ENCODE results near the gene ELANE.
"Not testable (repeated sequence)": the region's sequence is repeated elsewhere in the genome, so short reads cannot be mapped to it uniquely, and the experiment has no call there.

DNA sequence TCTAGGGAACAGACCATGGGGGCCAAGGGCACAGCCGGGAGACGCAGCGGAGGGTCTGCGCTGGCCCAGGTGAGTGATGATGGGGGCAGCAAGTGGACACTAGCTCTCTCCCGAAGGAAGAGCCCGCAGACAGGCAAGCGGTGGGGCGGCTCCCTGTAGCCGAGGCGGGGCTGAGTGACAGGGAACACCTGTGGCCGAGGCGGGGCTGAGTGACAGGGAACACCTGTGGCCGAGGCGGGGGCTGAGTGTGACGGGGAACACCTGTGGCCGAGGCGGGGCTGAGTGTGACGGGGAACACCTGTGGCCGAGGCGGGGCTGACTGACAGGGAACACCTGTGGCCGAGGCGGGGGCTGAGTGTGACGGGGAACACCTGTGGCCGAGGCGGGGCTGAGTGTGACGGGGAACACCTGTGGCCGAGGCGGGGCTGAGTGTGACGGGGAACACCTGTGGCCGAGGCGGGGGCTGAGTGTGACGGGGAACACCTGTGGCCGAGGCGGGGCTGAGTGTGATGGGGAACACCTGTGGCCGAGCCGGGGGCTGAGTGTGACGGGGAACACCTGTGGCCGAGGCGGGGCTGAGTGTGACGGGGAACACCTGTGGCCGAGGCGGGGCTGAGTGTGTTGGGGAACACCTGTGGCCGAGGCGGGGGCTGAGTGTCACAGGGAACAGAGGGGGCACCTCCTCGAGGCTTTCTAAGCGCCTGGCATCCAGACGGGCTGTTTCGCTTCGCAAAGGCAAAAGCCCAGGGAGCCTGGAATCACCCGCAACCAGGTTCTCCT is 39.5 kb downstream of the ELANE start:
- TF ChIP-seq NFRKB (IDR thresholded peaks at IDR 0.05); FOXM1 (IDR thresholded peaks at IDR 0.05; ENCODE audit: borderline replicate concordance): not testable (repeated sequence)
